H1 (cell line): ENCODE results near the gene NF1. TPM values are rescaled to one million over a fixed set of nuclear protein-coding genes. Genes with fewer than 3 reads are reported as not detected.

Source experiments
- CHD2 ChIP-seq: IDR thresholded peaks from 2 replicates; pipeline ENCODE4 v1.6.1; 2012; ENCODE audit warnings: low read length, improper control_type of control experiment
- NANOG ChIP-seq: IDR thresholded peaks from 2 replicates; pipeline ENCODE4 v1.6.1; 2011; ENCODE audit warnings: low read length, low read depth, mild to moderate bottlenecking, inconsistent platforms; ENCODE audit not compliant: insufficient read depth, poor library complexity, severe bottlenecking
- RXRA ChIP-seq: IDR thresholded peaks from 2 replicates; pipeline ENCODE4 v1.6.1; 2011; ENCODE audit warnings: low read depth, mild to moderate bottlenecking, low read length, moderate library complexity; ENCODE audit not compliant: insufficient read depth
- SRF ChIP-seq: IDR thresholded peaks from 2 replicates; pipeline ENCODE4 v1.6.1; 2011; ENCODE audit warnings: mild to moderate bottlenecking, low read depth, low read length, moderate library complexity
- SUZ12 ChIP-seq: fragments of 200-600 bp; sonication (generic); IDR thresholded peaks from 2 replicates; pipeline ENCODE4 v1.6.1; 2012; ENCODE audit warnings: mild to moderate bottlenecking, inconsistent platforms, low read length, moderate library complexity, mixed read lengths
- TCF12 ChIP-seq: IDR thresholded peaks from 2 replicates; pipeline ENCODE4 v1.6.1; 2011; ENCODE audit warnings: low read depth, mild to moderate bottlenecking, low read length
- polyA plus RNA-seq, 7 experiments: library from polyadenylated mRNA; depleted of rRNA in 3 of 7; stranded (reverse) in 5 of 7; unstranded in 2 of 7; fragments of >200 nt in 5 of 7; fragments of 200-250 nt in 2 of 7; gene quantifications; 1 replicate in 5 of 7; 2 replicates in 1 of 7; 4 replicates in 1 of 7; pipeline versions ENCODE4 v1.2.1 to v1.2.3, GENCODE V29; 2011 to 2013; ENCODE audit warnings: missing spikeins in 2 of 7, mixed read lengths in 2 of 7
- total RNA-seq: library from RNA; stranded (reverse); fragmentation: NEBNext Ultra II Directional; extraction: Animal tissue kit (Norgen Biotek cat#: 25700); gene quantifications from 2 replicates; pipeline ENCODE4 v1.2.1, GENCODE V29; 2021
- TF ChIP-seq, protein P1 (sequence below): fragments of 300-600 bp; sonication (generic); IDR thresholded peaks from 2 replicates; pipeline ENCODE4 v1.7.1; 2012; ENCODE audit warnings: low read length, moderate library complexity, mild to moderate bottlenecking, inconsistent platforms; ENCODE audit not compliant: insufficient replicate concordance

The NF1 gene
- total and polyA plus RNA-seq, 2 of the 8 experiments (the other 6 are each of a cell fraction or from before 2014, with no cell fraction given): 19.3 to 29.6 TPM

GRCh38 chr17:31424944-31425281 lies 330.1 kb downstream of the NF1 start (continued):
- TF ChIP-seq, protein P1, sequence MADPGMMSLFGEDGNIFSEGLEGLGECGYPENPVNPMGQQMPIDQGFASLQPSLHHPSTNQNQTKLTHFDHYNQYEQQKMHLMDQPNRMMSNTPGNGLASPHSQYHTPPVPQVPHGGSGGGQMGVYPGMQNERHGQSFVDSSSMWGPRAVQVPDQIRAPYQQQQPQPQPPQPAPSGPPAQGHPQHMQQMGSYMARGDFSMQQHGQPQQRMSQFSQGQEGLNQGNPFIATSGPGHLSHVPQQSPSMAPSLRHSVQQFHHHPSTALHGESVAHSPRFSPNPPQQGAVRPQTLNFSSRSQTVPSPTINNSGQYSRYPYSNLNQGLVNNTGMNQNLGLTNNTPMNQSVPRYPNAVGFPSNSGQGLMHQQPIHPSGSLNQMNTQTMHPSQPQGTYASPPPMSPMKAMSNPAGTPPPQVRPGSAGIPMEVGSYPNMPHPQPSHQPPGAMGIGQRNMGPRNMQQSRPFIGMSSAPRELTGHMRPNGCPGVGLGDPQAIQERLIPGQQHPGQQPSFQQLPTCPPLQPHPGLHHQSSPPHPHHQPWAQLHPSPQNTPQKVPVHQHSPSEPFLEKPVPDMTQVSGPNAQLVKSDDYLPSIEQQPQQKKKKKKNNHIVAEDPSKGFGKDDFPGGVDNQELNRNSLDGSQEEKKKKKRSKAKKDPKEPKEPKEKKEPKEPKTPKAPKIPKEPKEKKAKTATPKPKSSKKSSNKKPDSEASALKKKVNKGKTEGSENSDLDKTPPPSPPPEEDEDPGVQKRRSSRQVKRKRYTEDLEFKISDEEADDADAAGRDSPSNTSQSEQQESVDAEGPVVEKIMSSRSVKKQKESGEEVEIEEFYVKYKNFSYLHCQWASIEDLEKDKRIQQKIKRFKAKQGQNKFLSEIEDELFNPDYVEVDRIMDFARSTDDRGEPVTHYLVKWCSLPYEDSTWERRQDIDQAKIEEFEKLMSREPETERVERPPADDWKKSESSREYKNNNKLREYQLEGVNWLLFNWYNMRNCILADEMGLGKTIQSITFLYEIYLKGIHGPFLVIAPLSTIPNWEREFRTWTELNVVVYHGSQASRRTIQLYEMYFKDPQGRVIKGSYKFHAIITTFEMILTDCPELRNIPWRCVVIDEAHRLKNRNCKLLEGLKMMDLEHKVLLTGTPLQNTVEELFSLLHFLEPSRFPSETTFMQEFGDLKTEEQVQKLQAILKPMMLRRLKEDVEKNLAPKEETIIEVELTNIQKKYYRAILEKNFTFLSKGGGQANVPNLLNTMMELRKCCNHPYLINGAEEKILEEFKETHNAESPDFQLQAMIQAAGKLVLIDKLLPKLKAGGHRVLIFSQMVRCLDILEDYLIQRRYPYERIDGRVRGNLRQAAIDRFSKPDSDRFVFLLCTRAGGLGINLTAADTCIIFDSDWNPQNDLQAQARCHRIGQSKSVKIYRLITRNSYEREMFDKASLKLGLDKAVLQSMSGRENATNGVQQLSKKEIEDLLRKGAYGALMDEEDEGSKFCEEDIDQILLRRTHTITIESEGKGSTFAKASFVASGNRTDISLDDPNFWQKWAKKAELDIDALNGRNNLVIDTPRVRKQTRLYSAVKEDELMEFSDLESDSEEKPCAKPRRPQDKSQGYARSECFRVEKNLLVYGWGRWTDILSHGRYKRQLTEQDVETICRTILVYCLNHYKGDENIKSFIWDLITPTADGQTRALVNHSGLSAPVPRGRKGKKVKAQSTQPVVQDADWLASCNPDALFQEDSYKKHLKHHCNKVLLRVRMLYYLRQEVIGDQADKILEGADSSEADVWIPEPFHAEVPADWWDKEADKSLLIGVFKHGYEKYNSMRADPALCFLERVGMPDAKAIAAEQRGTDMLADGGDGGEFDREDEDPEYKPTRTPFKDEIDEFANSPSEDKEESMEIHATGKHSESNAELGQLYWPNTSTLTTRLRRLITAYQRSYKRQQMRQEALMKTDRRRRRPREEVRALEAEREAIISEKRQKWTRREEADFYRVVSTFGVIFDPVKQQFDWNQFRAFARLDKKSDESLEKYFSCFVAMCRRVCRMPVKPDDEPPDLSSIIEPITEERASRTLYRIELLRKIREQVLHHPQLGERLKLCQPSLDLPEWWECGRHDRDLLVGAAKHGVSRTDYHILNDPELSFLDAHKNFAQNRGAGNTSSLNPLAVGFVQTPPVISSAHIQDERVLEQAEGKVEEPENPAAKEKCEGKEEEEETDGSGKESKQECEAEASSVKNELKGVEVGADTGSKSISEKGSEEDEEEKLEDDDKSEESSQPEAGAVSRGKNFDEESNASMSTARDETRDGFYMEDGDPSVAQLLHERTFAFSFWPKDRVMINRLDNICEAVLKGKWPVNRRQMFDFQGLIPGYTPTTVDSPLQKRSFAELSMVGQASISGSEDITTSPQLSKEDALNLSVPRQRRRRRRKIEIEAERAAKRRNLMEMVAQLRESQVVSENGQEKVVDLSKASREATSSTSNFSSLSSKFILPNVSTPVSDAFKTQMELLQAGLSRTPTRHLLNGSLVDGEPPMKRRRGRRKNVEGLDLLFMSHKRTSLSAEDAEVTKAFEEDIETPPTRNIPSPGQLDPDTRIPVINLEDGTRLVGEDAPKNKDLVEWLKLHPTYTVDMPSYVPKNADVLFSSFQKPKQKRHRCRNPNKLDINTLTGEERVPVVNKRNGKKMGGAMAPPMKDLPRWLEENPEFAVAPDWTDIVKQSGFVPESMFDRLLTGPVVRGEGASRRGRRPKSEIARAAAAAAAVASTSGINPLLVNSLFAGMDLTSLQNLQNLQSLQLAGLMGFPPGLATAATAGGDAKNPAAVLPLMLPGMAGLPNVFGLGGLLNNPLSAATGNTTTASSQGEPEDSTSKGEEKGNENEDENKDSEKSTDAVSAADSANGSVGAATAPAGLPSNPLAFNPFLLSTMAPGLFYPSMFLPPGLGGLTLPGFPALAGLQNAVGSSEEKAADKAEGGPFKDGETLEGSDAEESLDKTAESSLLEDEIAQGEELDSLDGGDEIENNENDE: no peak
- TF ChIP-seq SUZ12 (no peak), NANOG (peak; percentile 41), RXRA (no peak), TCF12 (0 out of 2 replicates have a peak, but pooled peaks have one; percentile 59), SRF (no peak), CHD2 (no peak)
